Mucosa of descending colon (tissue), 3 donors: ENCODE results near the gene GOLGA6B. TPM values are rescaled to one million over a fixed set of nuclear protein-coding genes. Genes with fewer than 3 reads are reported as not detected.
"Not testable (repeated sequence)": the region's sequence is repeated elsewhere in the genome, so short reads cannot be mapped to it uniquely, and the experiment has no call there.

Experiments
- ATAC-seq: fragments of 200-7000 bp; cut with Tn5 transposase; one replicate; pipeline ENCODE4 v1.9.1; 2020; ENCODE audit warnings: mild to moderate bottlenecking, moderate library complexity
- DNase-seq, 3 donors: peaks; one replicate each; pipeline ENCODE4 v3.0.0-alpha.2; 2020
- H3K36me3 ChIP-seq: fragments of 200-600 bp; one replicate; pipeline ENCODE4 v1.8.0; 2021; ENCODE audit warnings: low read depth, mild to moderate bottlenecking
- H3K4me1 ChIP-seq: fragments of 200-600 bp; one replicate; pipeline ENCODE4 v1.8.0; 2021; ENCODE audit warnings: low read depth, mild to moderate bottlenecking
- H3K4me3 ChIP-seq: fragments of 200-600 bp; one replicate; pipeline ENCODE4 v1.8.0; 2021; ENCODE audit warnings: mild to moderate bottlenecking
- H3K9me3 ChIP-seq: fragments of 200-600 bp; one replicate; pipeline ENCODE4 v1.8.0; 2021; ENCODE audit warnings: mild to moderate bottlenecking
- CTCF ChIP-seq: fragments of 200-600 bp; IDR thresholded peaks from one replicate; pipeline ENCODE4 v1.8.0; 2022; ENCODE audit warnings: antibody characterized with exemption, mild to moderate bottlenecking
- intact Hi-C, 2 donors: fragments of 100-400 bp; cut with DNase I in 1 of 2; cut with micrococcal nuclease in 1 of 2; formaldehyde crosslinking; loops; one replicate each; pipeline versions ENCODE4 v1.11.0 to v1.11.1; 2022; cut with DNase I, micrococcal nuclease
- total RNA-seq, 3 donors: library from RNA; stranded (reverse); fragmentation: NEBNext Ultra II Directional in 2 of 3; extraction: Animal tissue kit (Norgen Biotek cat#: 25700) in 2 of 3; gene quantifications; one replicate each; pipeline versions ENCODE4 v1.2.1 to v1.2.4, GENCODE V29; 2021 to 2023
- donor health status: DM: no; HTN: no; CAD: no; lungs with moderate emphysema.
- donor health status: DM: no; HTN: no; CAD: no.
- donor health status: DM: no; HTN: yes; CAD: no.

GOLGA6B gene
- total RNA-seq, 3 donors from 2014 or later = not detected

- H3K9me3 ChIP-seq, intact Hi-C loops, H3K36me3 ChIP-seq, H3K4me3 ChIP-seq, DNase-seq, H3K4me1 ChIP-seq, ATAC-seq: not testable (repeated sequence)
Observed at GRCh38 chr15:72665706-72666105, 11.2 kb downstream of the GOLGA6B start.

- intact Hi-C loops, H3K4me1 ChIP-seq, H3K36me3 ChIP-seq, ATAC-seq, H3K9me3 ChIP-seq, DNase-seq, H3K4me3 ChIP-seq: not testable (repeated sequence)
Observed at GRCh38 chr15:72669803-72670202, 15.3 kb downstream of the GOLGA6B start.

- DNase-seq (peak; percentile 82 to 95 (median 89)), ATAC-seq (peak; percentile 100)
- H3K36me3 ChIP-seq, H3K4me1 ChIP-seq, H3K9me3 ChIP-seq, H3K4me3 ChIP-seq, intact Hi-C loops: not testable (repeated sequence)
- peak; percentile 57 for TF ChIP-seq CTCF
Observed at GRCh38 chr15:72670656-72671352, 16.3 kb downstream of the GOLGA6B start.

- Histone ChIP-seq H3K4me1 (peaks cover 2% of the 10 kb centered on the region), H3K4me3 (no peak overlapping the region), H3K9me3 (no peaks in the 10 kb centered on the region), H3K36me3 (no peaks in the 10 kb centered on the region)
- DNase-seq (no peak), ATAC-seq (no peak)
- intact Hi-C loops = no loop called here
- no peak for TF ChIP-seq CTCF
Observed at GRCh38 chr15:72671525-72671924, 17.0 kb downstream of the GOLGA6B start.

GRCh38 chr15:72676838-72677237 is 22.3 kb downstream of the GOLGA6B start:
- no peaks in the 10 kb centered on the region for H3K36me3 ChIP-seq
- intact Hi-C loops = no loop called here
- ATAC-seq = no peak
- H3K4me3 ChIP-seq = no peak overlapping the region
- TF ChIP-seq CTCF = no peak
- DNase-seq = no peak
- no peaks in the 10 kb centered on the region for H3K9me3 ChIP-seq
- H3K4me1 ChIP-seq = no peaks in the 10 kb centered on the region

- Histone ChIP-seq H3K4me1 (peaks cover 8% of the 10 kb centered on the region), H3K9me3 (no peaks in the 10 kb centered on the region), H3K4me3 (no peak overlapping the region), H3K36me3 (no peaks in the 10 kb centered on the region)
- no peak for TF ChIP-seq CTCF
- ATAC-seq = no peak
- intact Hi-C loops = no loop called here
- DNase-seq = no peak
Observed at GRCh38 chr15:72680931-72681330, 26.4 kb downstream of the GOLGA6B start.

- Histone ChIP-seq H3K4me1 (peaks cover 8% of the 10 kb centered on the region), H3K4me3 (no peak overlapping the region), H3K36me3 (no peaks in the 10 kb centered on the region), H3K9me3 (no peaks in the 10 kb centered on the region)
- intact Hi-C loops = no loop called here
- no peak for DNase-seq
- no peak for ATAC-seq
- TF ChIP-seq CTCF = no peak
Observed at GRCh38 chr15:72682772-72683171, 28.3 kb downstream of the GOLGA6B start.
